PC-3 (cell line): Measurements from ENCODE around the gene THRA. TPM values are rescaled to one million over a fixed set of nuclear protein-coding genes. Genes with fewer than 3 reads are reported as not detected.

ENCODE experiments used
- ATAC-seq: fragments of 200-7000 bp; cut with Tn5 transposase; 2 replicates; pipeline ENCODE4 v1.9.1; 2020; ENCODE audit warnings: mild to moderate bottlenecking, moderate library complexity
- BruUV-seq: library from RNA; stranded (reverse); fragments of 400-500 nt; replicated peaks from 2 replicates; lab custom pipeline; 2021; lab: Mats Ljungman, UMichigan
- CTCF ChIA-PET: fragments of 300-600 bp; sonication (Branson Sonifier 250); formaldehyde crosslinking; loops from one replicate; lab custom pipeline; 2022; ENCODE audit warnings: antibody characterized with exemption; lab: Charles Lee
- POLR2A ChIA-PET: fragments of 300-600 bp; sonication (Branson Sonifier 250); formaldehyde crosslinking; loops from one replicate; lab custom pipeline; 2022; ENCODE audit warnings: antibody characterized with exemption; ENCODE audit not compliant: unreplicated experiment; lab: Charles Lee
- DNase-seq: peaks from one replicate; pipeline ENCODE4 v3.0.0-alpha.2; 2015
- H2AFZ ChIP-seq: fragments of 300-600 bp; sonication (generic); 2 replicates; pipeline ENCODE4 v1.6.0; 2016; ENCODE audit warnings: antibody characterized with exemption, low read length
- H3F3A ChIP-seq: fragments of 300-600 bp; sonication (generic); one replicate; pipeline ENCODE4 v1.6.0; 2017; ENCODE audit warnings: antibody characterized with exemption, low read length, control low read depth, mild to moderate bottlenecking; ENCODE audit not compliant: unreplicated experiment
- H3K27ac ChIP-seq: fragments of 300-600 bp; sonication (generic); 2 replicates; pipeline ENCODE4 v1.5.1; 2016; ENCODE audit warnings: mild to moderate bottlenecking, low read length
- H3K27me3 ChIP-seq: fragments of 300-600 bp; sonication (generic); 2 replicates; pipeline ENCODE4 v1.6.1; 2016; ENCODE audit warnings: low read length, mixed read lengths
- H3K36me3 ChIP-seq: fragments of 300-600 bp; sonication (generic); 2 replicates; pipeline ENCODE4 v1.6.1; 2016; ENCODE audit warnings: low read depth, mixed run types, low read length, mixed read lengths
- H3K4me1 ChIP-seq: fragments of 300-600 bp; sonication (generic); 2 replicates; pipeline ENCODE4 v1.5.1; 2016; ENCODE audit warnings: low read length; ENCODE audit not compliant: insufficient read depth
- H3K4me2 ChIP-seq: fragments of 300-600 bp; sonication (generic); 2 replicates; pipeline ENCODE4 v1.6.0; 2016; ENCODE audit warnings: low read length
- H3K4me3 ChIP-seq: fragments of 300-600 bp; sonication (generic); 2 replicates; pipeline ENCODE4 v1.5.1; 2016; ENCODE audit warnings: mild to moderate bottlenecking, low read length, mixed read lengths
- H3K79me2 ChIP-seq: fragments of 300-600 bp; sonication (generic); 2 replicates; pipeline ENCODE4 v1.6.1; 2017; ENCODE audit warnings: low read length, mixed read lengths
- H3K9ac ChIP-seq: fragments of 300-600 bp; sonication (generic); 2 replicates; pipeline ENCODE4 v1.6.0; 2016; ENCODE audit warnings: mild to moderate bottlenecking, low read length
- H3K9me2 ChIP-seq: fragments of 300-600 bp; sonication (generic); replicated peaks from 2 replicates; pipeline ENCODE4 v1.6.1; 2016; ENCODE audit warnings: mixed run types, low read length, mixed read lengths
- H3K9me3 ChIP-seq: fragments of 300-600 bp; sonication (generic); 2 replicates; pipeline ENCODE4 v1.6.1; 2016; ENCODE audit warnings: low read length, mixed read lengths
- H4K20me1 ChIP-seq: fragments of 300-600 bp; sonication (generic); 2 replicates; pipeline ENCODE4 v1.6.1; 2016; ENCODE audit warnings: low read length, mixed read lengths
- CTCF ChIP-seq: fragments of 300-600 bp; sonication (generic); conservative IDR thresholded peaks from 2 replicates; pipeline ENCODE4 v1.5.1; 2017; ENCODE audit warnings: antibody characterized with exemption, low read depth, mild to moderate bottlenecking, low read length
- EZH2 ChIP-seq: fragments of 300-600 bp; sonication (generic); IDR thresholded peaks from one replicate; pipeline ENCODE4 v1.6.1; 2017; ENCODE audit warnings: antibody characterized with exemption, mild to moderate bottlenecking, low read length; ENCODE audit not compliant: unreplicated experiment
- EZH2phosphoT487 ChIP-seq: fragments of 300-600 bp; sonication (generic); IDR thresholded peaks from 2 replicates; pipeline ENCODE4 v1.6.1; 2018; ENCODE audit warnings: mild to moderate bottlenecking, antibody characterized with exemption, low read length, borderline replicate concordance
- intact Hi-C: fragments of 100-400 bp; cut with micrococcal nuclease; formaldehyde crosslinking; loops from 2 replicates; pipeline ENCODE4 v1.9.0; 2023
- total RNA-seq: library from RNA; depleted of rRNA; stranded (reverse); fragments of >200 nt; gene quantifications from 2 replicates; pipeline ENCODE4 v1.2.3, GENCODE V29; 2014

THRA gene
- total RNA-seq, 1 experiment from 2014 or later: 6.6 TPM

GRCh38 chr17:40065769-40066510 is 3.2 kb downstream of the THRA start:
- ATAC-seq: no peak
- H3K9me2 ChIP-seq: no peaks in the 10 kb centered on the region
- no peak overlapping the region for H3K27ac ChIP-seq
- H3K79me2 ChIP-seq: no peaks in the 10 kb centered on the region
- no peaks in the 10 kb centered on the region for H4K20me1 ChIP-seq
- no peak for DNase-seq
- no peak overlapping the region for H3K4me3 ChIP-seq
- POLR2A ChIA-PET: no interaction called here
- no peak for TF ChIP-seq EZH2phosphoT487
- TF ChIP-seq EZH2: no peak
- no peak for TF ChIP-seq CTCF
- no TSS peak for BruUV-seq
- intact Hi-C loops: no loop called here
- H3K4me1 ChIP-seq: peaks cover 29% of the 10 kb centered on the region
- H3K9ac ChIP-seq: no peak overlapping the region
- CTCF ChIA-PET: no interaction called here
- H3K36me3 ChIP-seq: no peaks in the 10 kb centered on the region
- H2AFZ ChIP-seq: no peak overlapping the region
- no peak overlapping the region for H3K4me2 ChIP-seq
- no peaks in the 10 kb centered on the region for H3F3A ChIP-seq
- H3K9me3 ChIP-seq: no peaks in the 10 kb centered on the region
- H3K27me3 ChIP-seq: no peaks in the 10 kb centered on the region

GRCh38 chr17:40067710-40068109 is 4.9 kb downstream of the THRA start:
- DNase-seq: no peak
- no peaks in the 10 kb centered on the region for H3K79me2 ChIP-seq
- H3K9ac ChIP-seq: no peak overlapping the region
- ChIA-PET POLR2A (no interaction called here), CTCF (no interaction called here)
- TF ChIP-seq CTCF (no peak), EZH2 (no peak), EZH2phosphoT487 (no peak)
- no peaks in the 10 kb centered on the region for H3K9me3 ChIP-seq
- H3K27me3 ChIP-seq: no peaks in the 10 kb centered on the region
- no peaks in the 10 kb centered on the region for H3K36me3 ChIP-seq
- H3K9me2 ChIP-seq: no peaks in the 10 kb centered on the region
- no peak overlapping the region for H3K27ac ChIP-seq
- ATAC-seq: no peak
- no TSS peak for BruUV-seq
- peaks cover 38% of the 10 kb centered on the region for H3K4me1 ChIP-seq
- no peak overlapping the region for H3K4me3 ChIP-seq
- intact Hi-C loops: no loop called here
- H4K20me1 ChIP-seq: no peaks in the 10 kb centered on the region
- no peak overlapping the region for H3K4me2 ChIP-seq
- no peak overlapping the region for H2AFZ ChIP-seq
- H3F3A ChIP-seq: no peaks in the 10 kb centered on the region

- no peaks in the 10 kb centered on the region for H4K20me1 ChIP-seq
- no peaks in the 10 kb centered on the region for H3K27me3 ChIP-seq
- ATAC-seq (0 out of 2 replicates have a peak, but pooled peaks have one; percentile 16), DNase-seq (peak; percentile 39)
- H3K36me3 ChIP-seq: no peaks in the 10 kb centered on the region
- H3K4me2 ChIP-seq: peak overlapping the region; percentile 75
- no TSS peak for BruUV-seq
- ChIA-PET CTCF (interaction anchor here (0.6 kb wide), 1 partner anchor 277 kb away, joined by 9 read pairs; no protein-coding TSS in a partner anchor), POLR2A (no interaction called here)
- H3F3A ChIP-seq: no peaks in the 10 kb centered on the region
- H2AFZ ChIP-seq: peak overlapping the region; percentile 70; the same call in 1 of the 2 replicates
- H3K4me1 ChIP-seq: peaks cover 38% of the 10 kb centered on the region
- intact Hi-C loops: no loop called here
- peak overlapping the region; percentile 43; the same call in 1 of the 2 replicates for H3K4me3 ChIP-seq
- H3K79me2 ChIP-seq: no peaks in the 10 kb centered on the region
- H3K9ac ChIP-seq: peak overlapping the region; percentile 32; the same call in 1 of the 2 replicates
- no peaks in the 10 kb centered on the region for H3K9me3 ChIP-seq
- H3K9me2 ChIP-seq: no peaks in the 10 kb centered on the region
- no peak overlapping the region for H3K27ac ChIP-seq
- TF ChIP-seq CTCF (no peak), EZH2 (no peak), EZH2phosphoT487 (no peak)
Measured at GRCh38 chr17:40068129-40068581, 5.4 kb downstream of the THRA start.
